ENCODE measurements around the gene METTL24. TPM values are rescaled to one million over a fixed set of nuclear protein-coding genes. Genes with fewer than 3 reads are reported as not detected.
A peak's percentile ranks its signal among the peaks of the same experiment; 100 is the strongest.

Gene METTL24
- total RNA-seq, 1 donor from 2014 or later: 3.2 TPM

- no peaks in the 10 kb centered on the region for H3K79me2 ChIP-seq (ENCODE audit: low read depth)
- no peaks in the 10 kb centered on the region for H3K36me3 ChIP-seq
- H3F3A ChIP-seq (ENCODE audit: low read depth): peaks cover 2% of the 10 kb centered on the region
- no peaks in the 10 kb centered on the region for H4K20me1 ChIP-seq (ENCODE audit: low read depth)
- no peaks in the 10 kb centered on the region for H3K9me3 ChIP-seq (ENCODE audit: low read depth)
- H3K36me3 Mint-ChIP-seq: no peaks in the 10 kb centered on the region
- H3K27ac Mint-ChIP-seq: no peak overlapping the region
- H3K27ac ChIP-seq: no peak overlapping the region
- peaks cover 46% of the 10 kb centered on the region for H3K4me1 Mint-ChIP-seq
- DNase-seq (ENCODE audit: low spot score): no peak
- no peak overlapping the region for H3K4me3 Mint-ChIP-seq
- H3K9me3 Mint-ChIP-seq: no peaks in the 10 kb centered on the region
- no peak overlapping the region for H3K9ac ChIP-seq
- peaks cover 5% of the 10 kb centered on the region for H3K27me3 Mint-ChIP-seq (ENCODE audit: insufficient read depth, low read depth)
- peaks cover 21% of the 10 kb centered on the region for H3K4me1 ChIP-seq
- H3K27me3 ChIP-seq: no peaks in the 10 kb centered on the region
- H3K4me2 ChIP-seq: no peak overlapping the region
- no peak overlapping the region for H3K4me3 ChIP-seq
- TF ChIP-seq CTCF (IDR thresholded peaks at IDR 0.05): no peak
- no peak for TF ChIP-seq EZH2phosphoT487 (IDR thresholded peaks at IDR 0.05)
- TF ChIP-seq EZH2 (IDR thresholded peaks at IDR 0.05): no peak
- no peak overlapping the region for H2AFZ ChIP-seq (replicated peaks)
Observed at GRCh38 chr6:110332281-110332680, 25.9 kb downstream of the METTL24 start.

GRCh38 chr6:110331816-110332215 lies 26.3 kb downstream of the METTL24 start:
- Histone ChIP-seq H3K79me2 (ENCODE audit: low read depth) (no peaks in the 10 kb centered on the region), H2AFZ (replicated peaks) (no peak overlapping the region), H3K4me1 (peaks cover 21% of the 10 kb centered on the region), H3K27ac (no peak overlapping the region), H4K20me1 (ENCODE audit: low read depth) (no peaks in the 10 kb centered on the region), H3K4me2 (no peak overlapping the region), H3K9me3 (ENCODE audit: low read depth) (no peaks in the 10 kb centered on the region), H3K36me3 (no peaks in the 10 kb centered on the region), H3F3A (ENCODE audit: low read depth) (peaks cover 4% of the 10 kb centered on the region), H3K27me3 (no peaks in the 10 kb centered on the region), H3K4me3 (no peak overlapping the region), H3K9ac (no peak overlapping the region)
- Mint-ChIP-seq H3K27me3 (ENCODE audit: insufficient read depth, low read depth) (peaks cover 5% of the 10 kb centered on the region), H3K4me1 (peaks cover 51% of the 10 kb centered on the region), H3K27ac (no peak overlapping the region), H3K36me3 (no peaks in the 10 kb centered on the region), H3K4me3 (peak overlapping the region; percentile 54), H3K9me3 (no peaks in the 10 kb centered on the region)
- TF ChIP-seq EZH2phosphoT487 (IDR thresholded peaks at IDR 0.05) (no peak), EZH2 (IDR thresholded peaks at IDR 0.05) (no peak), CTCF (IDR thresholded peaks at IDR 0.05) (no peak)
- DNase-seq (ENCODE audit: low spot score): no peak

GRCh38 chr6:110331390-110331789 lies 26.8 kb downstream of the METTL24 start:
- H4K20me1 ChIP-seq (ENCODE audit: low read depth): no peaks in the 10 kb centered on the region
- Mint-ChIP-seq H3K27me3 (ENCODE audit: insufficient read depth, low read depth) (peaks cover 5% of the 10 kb centered on the region), H3K4me1 (peaks cover 51% of the 10 kb centered on the region), H3K27ac (no peak overlapping the region), H3K4me3 (peak overlapping the region; percentile 54), H3K36me3 (no peaks in the 10 kb centered on the region), H3K9me3 (no peaks in the 10 kb centered on the region)
- no peak overlapping the region for H2AFZ ChIP-seq (replicated peaks)
- H3K4me2 ChIP-seq: no peak overlapping the region
- peaks cover 4% of the 10 kb centered on the region for H3F3A ChIP-seq (ENCODE audit: low read depth)
- H3K9me3 ChIP-seq (ENCODE audit: low read depth): no peaks in the 10 kb centered on the region
- TF ChIP-seq EZH2phosphoT487 (IDR thresholded peaks at IDR 0.05): no peak
- TF ChIP-seq EZH2 (IDR thresholded peaks at IDR 0.05): no peak
- TF ChIP-seq CTCF (IDR thresholded peaks at IDR 0.05): no peak
- H3K27ac ChIP-seq: no peak overlapping the region
- no peaks in the 10 kb centered on the region for H3K27me3 ChIP-seq
- no peaks in the 10 kb centered on the region for H3K79me2 ChIP-seq (ENCODE audit: low read depth)
- H3K4me1 ChIP-seq: peaks cover 21% of the 10 kb centered on the region
- H3K36me3 ChIP-seq: no peaks in the 10 kb centered on the region
- no peak for DNase-seq (ENCODE audit: low spot score)
- no peak overlapping the region for H3K9ac ChIP-seq
- H3K4me3 ChIP-seq: no peak overlapping the region
